GM23338 (cell line): Measurements from ENCODE around the gene RNF31. TPM values are rescaled to one million over a fixed set of nuclear protein-coding genes. Genes with fewer than 3 reads are reported as not detected.

Experiments used
- ATAC-seq: fragments of 200-7000 bp; cut with Tn5 transposase; 3 replicates; pipeline ENCODE4 v1.9.1; 2020
- DNase-seq: peaks from one replicate; pipeline ENCODE4 v3.0.0-alpha.2; 2015; ENCODE audit warnings: low spot score
- H2AFZ ChIP-seq: fragments of 200-600 bp; sonication (generic); 2 replicates; pipeline ENCODE4 v1.8.0; 2016; ENCODE audit warnings: antibody characterized with exemption, mild to moderate bottlenecking, moderate library complexity
- H3F3A ChIP-seq: fragments of 200-600 bp; sonication (generic); replicated peaks from 2 replicates; pipeline ENCODE4 v1.8.0; 2017; ENCODE audit warnings: antibody characterized with exemption, mixed run types, low read depth
- H3K27ac ChIP-seq: fragments of 200-600 bp; sonication (generic); 2 replicates; pipeline ENCODE4 v1.6.1; 2016; ENCODE audit warnings: low read depth
- H3K27me3 ChIP-seq: fragments of 200-600 bp; sonication (generic); 2 replicates; pipeline ENCODE4 v1.8.0; 2016; ENCODE audit warnings: mild to moderate bottlenecking, mixed run types, moderate library complexity; ENCODE audit not compliant: insufficient read depth
- H3K36me3 ChIP-seq: fragments of 200-600 bp; sonication (generic); 2 replicates; pipeline ENCODE4 v1.8.0; 2016; ENCODE audit warnings: mild to moderate bottlenecking; ENCODE audit not compliant: insufficient read depth
- H3K4me1 ChIP-seq: fragments of 200-600 bp; sonication (generic); 2 replicates; pipeline ENCODE4 v1.8.0; 2016; ENCODE audit warnings: mild to moderate bottlenecking, moderate library complexity; ENCODE audit not compliant: insufficient read depth
- H3K4me2 ChIP-seq: fragments of 200-600 bp; sonication (generic); 2 replicates; pipeline ENCODE4 v1.7.1; 2017; ENCODE audit warnings: mixed run types
- H3K4me3 ChIP-seq: fragments of 200-600 bp; sonication (generic); 2 replicates; pipeline ENCODE4 v1.6.1; 2016; ENCODE audit warnings: mixed run types
- H3K79me2 ChIP-seq: fragments of 200-600 bp; sonication (generic); replicated peaks from 2 replicates; pipeline ENCODE4 v1.8.0; 2017; ENCODE audit warnings: mild to moderate bottlenecking; ENCODE audit not compliant: insufficient read depth
- H3K9me2 ChIP-seq: fragments of 200-600 bp; sonication (generic); 2 replicates; pipeline ENCODE4 v1.8.0; 2017; ENCODE audit not compliant: insufficient read depth
- H4K20me1 ChIP-seq: fragments of 200-600 bp; sonication (generic); replicated peaks from 2 replicates; pipeline ENCODE4 v1.8.0; 2017; ENCODE audit warnings: mild to moderate bottlenecking; ENCODE audit not compliant: insufficient read depth
- H3K27ac Mint-ChIP-seq: 2 replicates; pipeline ENCODE4 v1.8.0; 2020; ENCODE audit warnings: inconsistent platforms, mild to moderate bottlenecking, moderate library complexity, mixed read lengths
- H3K27me3 Mint-ChIP-seq: 3 replicates; pipeline ENCODE4 v1.8.0; 2022; ENCODE audit warnings: low read depth, mild to moderate bottlenecking, moderate library complexity, mixed read lengths, inconsistent platforms; ENCODE audit not compliant: insufficient read depth, poor library complexity
- H3K36me3 Mint-ChIP-seq: 3 replicates; pipeline ENCODE4 v1.8.0; 2021; ENCODE audit warnings: low read depth, mild to moderate bottlenecking, inconsistent platforms, moderate library complexity, mixed read lengths
- H3K4me1 Mint-ChIP-seq: 3 replicates; pipeline ENCODE4 v1.8.0; 2020; ENCODE audit warnings: mild to moderate bottlenecking, inconsistent platforms, mixed read lengths
- H3K4me3 Mint-ChIP-seq: 3 replicates; pipeline ENCODE4 v1.8.0; 2021; ENCODE audit warnings: moderate library complexity, mild to moderate bottlenecking, inconsistent platforms, mixed read lengths
- H3K9me3 Mint-ChIP-seq: 3 replicates; pipeline ENCODE4 v1.8.0; 2020; ENCODE audit warnings: moderate library complexity, mild to moderate bottlenecking, inconsistent platforms, mixed read lengths
- CREB1 ChIP-seq: fragments of 250-450 bp; sonication (Bioruptor Pico); IDR thresholded peaks from 2 replicates; pipeline ENCODE4 v1.5.0; 2020; ENCODE audit warnings: low read depth, mild to moderate bottlenecking, moderate library complexity
- EZH2 ChIP-seq: fragments of 200-600 bp; sonication (generic); IDR thresholded peaks from one replicate; pipeline ENCODE4 v1.8.0; 2017; ENCODE audit warnings: antibody characterized with exemption, mild to moderate bottlenecking, low read depth; ENCODE audit not compliant: unreplicated experiment
- EZH2phosphoT487 ChIP-seq: fragments of 200-600 bp; sonication (generic); IDR thresholded peaks from one replicate; pipeline ENCODE4 v1.8.1; 2018; ENCODE audit warnings: antibody characterized with exemption; ENCODE audit not compliant: unreplicated experiment
- JUNB ChIP-seq: IDR thresholded peaks from one replicate; pipeline ENCODE4 v1.6.1; 2016; ENCODE audit warnings: antibody characterized with exemption; ENCODE audit not compliant: unreplicated experiment
- NANOG ChIP-seq: IDR thresholded peaks from 2 replicates; pipeline ENCODE4 v1.6.1; 2016; ENCODE audit warnings: antibody characterized with exemption, borderline replicate concordance
- POLR2AphosphoS5 ChIP-seq: IDR thresholded peaks from 2 replicates; pipeline ENCODE4 v1.6.1; 2016; ENCODE audit warnings: antibody characterized with exemption, low read depth
- ZNF114 ChIP-seq: fragments of 250-450 bp; sonication (Bioruptor Pico); IDR thresholded peaks from 2 replicates; pipeline ENCODE4 v1.5.0; 2020; ENCODE audit warnings: mild to moderate bottlenecking, moderate library complexity
- ZNF331 ChIP-seq: fragments of 250-450 bp; sonication (Bioruptor Pico); IDR thresholded peaks from 2 replicates; pipeline ENCODE4 v1.5.0; 2020; ENCODE audit warnings: low read depth, mild to moderate bottlenecking, moderate library complexity
- polyA plus RNA-seq: library from polyadenylated mRNA; unstranded; fragments of >200 nt; fragmentation: Nextera tagmentation; extraction: Ambion mirVana; gene quantifications from 2 replicates; pipeline ENCODE4 v1.2.1, GENCODE V29; 2016
- total RNA-seq: library from RNA; depleted of rRNA; stranded (reverse); fragments of >200 nt; shearing (Covaris generic); gene quantifications from 2 replicates; pipeline ENCODE4 v1.2.3, GENCODE V29; 2014
- TF ChIP-seq, protein P1 (sequence below): fragments of 250-450 bp; sonication (Bioruptor Pico); IDR thresholded peaks from 2 replicates; pipeline ENCODE4 v1.5.0; 2020; ENCODE audit warnings: mild to moderate bottlenecking, moderate library complexity
- TF ChIP-seq, protein P2 (sequence below), 2 experiments: fragments of 200-600 bp in 1 of 2; sonication (generic) in 1 of 2; conservative IDR thresholded peaks; 2 replicates each; pipeline versions ENCODE4 v1.5.1 to v1.6.1; 2016 to 2017; ENCODE audit warnings: antibody characterized with exemption in 2 of 2, low read depth in 2 of 2, mild to moderate bottlenecking in 2 of 2, moderate library complexity in 1 of 2
- TF ChIP-seq, protein P3 (sequence below): IDR thresholded peaks from 2 replicates; pipeline ENCODE4 v1.6.1; 2016; ENCODE audit warnings: antibody characterized with exemption

RNF31 gene
- total and polyA plus RNA-seq, 2 experiments from 2014 or later: 54.8 to 87.4 TPM

DNA sequence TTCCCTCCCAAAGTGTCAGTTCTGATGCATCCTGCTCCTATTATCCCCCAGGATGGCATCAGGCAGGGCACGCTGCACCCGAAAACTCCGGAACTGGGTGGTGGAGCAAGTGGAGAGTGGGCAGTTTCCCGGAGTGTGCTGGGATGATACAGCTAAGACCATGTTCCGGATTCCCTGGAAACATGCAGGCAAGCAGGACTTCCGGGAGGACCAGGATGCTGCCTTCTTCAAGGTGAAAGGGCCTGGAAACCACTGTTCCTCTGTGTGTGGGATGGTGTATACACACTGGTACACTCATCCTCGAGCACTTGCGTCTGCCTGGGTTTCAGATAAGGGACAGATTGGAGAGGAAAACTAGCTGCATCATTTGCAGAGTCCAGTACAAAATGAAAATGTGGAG lies 14.8 kb downstream of the RNF31 start:
- no peak for DNase-seq
- Histone ChIP-seq H4K20me1 (peaks cover 3% of the 10 kb centered on the region; the same call in 1 of the 2 replicates), H3K9me2 (no peaks in the 10 kb centered on the region), H3F3A (peaks cover 12% of the 10 kb centered on the region; the same call in 1 of the 2 replicates), H3K4me1 (peaks cover 11% of the 10 kb centered on the region), H3K4me2 (no peak overlapping the region), H3K36me3 (0 out of 2 replicates have a peak, but pooled peaks cover 5% of the 10 kb centered on the region), H3K27me3 (no peaks in the 10 kb centered on the region), H2AFZ (no peak overlapping the region), H3K79me2 (no peaks in the 10 kb centered on the region), H3K4me3 (no peak overlapping the region), H3K27ac (no peak overlapping the region)
- peaks cover 9% of the 10 kb centered on the region for H3K4me1 Mint-ChIP-seq
- peaks cover 4% of the 10 kb centered on the region for H3K27me3 Mint-ChIP-seq
- H3K9me3 Mint-ChIP-seq: no peaks in the 10 kb centered on the region
- H3K27ac Mint-ChIP-seq: no peak overlapping the region
- no peak for ATAC-seq
- TF ChIP-seq ZNF331 (CRISPR knock-in tag) (no peak), JUNB (no peak), NANOG (no peak), POLR2AphosphoS5 (no peak), EZH2 (no peak), ZNF114 (CRISPR knock-in tag) (no peak)
- TF ChIP-seq, protein P1, sequence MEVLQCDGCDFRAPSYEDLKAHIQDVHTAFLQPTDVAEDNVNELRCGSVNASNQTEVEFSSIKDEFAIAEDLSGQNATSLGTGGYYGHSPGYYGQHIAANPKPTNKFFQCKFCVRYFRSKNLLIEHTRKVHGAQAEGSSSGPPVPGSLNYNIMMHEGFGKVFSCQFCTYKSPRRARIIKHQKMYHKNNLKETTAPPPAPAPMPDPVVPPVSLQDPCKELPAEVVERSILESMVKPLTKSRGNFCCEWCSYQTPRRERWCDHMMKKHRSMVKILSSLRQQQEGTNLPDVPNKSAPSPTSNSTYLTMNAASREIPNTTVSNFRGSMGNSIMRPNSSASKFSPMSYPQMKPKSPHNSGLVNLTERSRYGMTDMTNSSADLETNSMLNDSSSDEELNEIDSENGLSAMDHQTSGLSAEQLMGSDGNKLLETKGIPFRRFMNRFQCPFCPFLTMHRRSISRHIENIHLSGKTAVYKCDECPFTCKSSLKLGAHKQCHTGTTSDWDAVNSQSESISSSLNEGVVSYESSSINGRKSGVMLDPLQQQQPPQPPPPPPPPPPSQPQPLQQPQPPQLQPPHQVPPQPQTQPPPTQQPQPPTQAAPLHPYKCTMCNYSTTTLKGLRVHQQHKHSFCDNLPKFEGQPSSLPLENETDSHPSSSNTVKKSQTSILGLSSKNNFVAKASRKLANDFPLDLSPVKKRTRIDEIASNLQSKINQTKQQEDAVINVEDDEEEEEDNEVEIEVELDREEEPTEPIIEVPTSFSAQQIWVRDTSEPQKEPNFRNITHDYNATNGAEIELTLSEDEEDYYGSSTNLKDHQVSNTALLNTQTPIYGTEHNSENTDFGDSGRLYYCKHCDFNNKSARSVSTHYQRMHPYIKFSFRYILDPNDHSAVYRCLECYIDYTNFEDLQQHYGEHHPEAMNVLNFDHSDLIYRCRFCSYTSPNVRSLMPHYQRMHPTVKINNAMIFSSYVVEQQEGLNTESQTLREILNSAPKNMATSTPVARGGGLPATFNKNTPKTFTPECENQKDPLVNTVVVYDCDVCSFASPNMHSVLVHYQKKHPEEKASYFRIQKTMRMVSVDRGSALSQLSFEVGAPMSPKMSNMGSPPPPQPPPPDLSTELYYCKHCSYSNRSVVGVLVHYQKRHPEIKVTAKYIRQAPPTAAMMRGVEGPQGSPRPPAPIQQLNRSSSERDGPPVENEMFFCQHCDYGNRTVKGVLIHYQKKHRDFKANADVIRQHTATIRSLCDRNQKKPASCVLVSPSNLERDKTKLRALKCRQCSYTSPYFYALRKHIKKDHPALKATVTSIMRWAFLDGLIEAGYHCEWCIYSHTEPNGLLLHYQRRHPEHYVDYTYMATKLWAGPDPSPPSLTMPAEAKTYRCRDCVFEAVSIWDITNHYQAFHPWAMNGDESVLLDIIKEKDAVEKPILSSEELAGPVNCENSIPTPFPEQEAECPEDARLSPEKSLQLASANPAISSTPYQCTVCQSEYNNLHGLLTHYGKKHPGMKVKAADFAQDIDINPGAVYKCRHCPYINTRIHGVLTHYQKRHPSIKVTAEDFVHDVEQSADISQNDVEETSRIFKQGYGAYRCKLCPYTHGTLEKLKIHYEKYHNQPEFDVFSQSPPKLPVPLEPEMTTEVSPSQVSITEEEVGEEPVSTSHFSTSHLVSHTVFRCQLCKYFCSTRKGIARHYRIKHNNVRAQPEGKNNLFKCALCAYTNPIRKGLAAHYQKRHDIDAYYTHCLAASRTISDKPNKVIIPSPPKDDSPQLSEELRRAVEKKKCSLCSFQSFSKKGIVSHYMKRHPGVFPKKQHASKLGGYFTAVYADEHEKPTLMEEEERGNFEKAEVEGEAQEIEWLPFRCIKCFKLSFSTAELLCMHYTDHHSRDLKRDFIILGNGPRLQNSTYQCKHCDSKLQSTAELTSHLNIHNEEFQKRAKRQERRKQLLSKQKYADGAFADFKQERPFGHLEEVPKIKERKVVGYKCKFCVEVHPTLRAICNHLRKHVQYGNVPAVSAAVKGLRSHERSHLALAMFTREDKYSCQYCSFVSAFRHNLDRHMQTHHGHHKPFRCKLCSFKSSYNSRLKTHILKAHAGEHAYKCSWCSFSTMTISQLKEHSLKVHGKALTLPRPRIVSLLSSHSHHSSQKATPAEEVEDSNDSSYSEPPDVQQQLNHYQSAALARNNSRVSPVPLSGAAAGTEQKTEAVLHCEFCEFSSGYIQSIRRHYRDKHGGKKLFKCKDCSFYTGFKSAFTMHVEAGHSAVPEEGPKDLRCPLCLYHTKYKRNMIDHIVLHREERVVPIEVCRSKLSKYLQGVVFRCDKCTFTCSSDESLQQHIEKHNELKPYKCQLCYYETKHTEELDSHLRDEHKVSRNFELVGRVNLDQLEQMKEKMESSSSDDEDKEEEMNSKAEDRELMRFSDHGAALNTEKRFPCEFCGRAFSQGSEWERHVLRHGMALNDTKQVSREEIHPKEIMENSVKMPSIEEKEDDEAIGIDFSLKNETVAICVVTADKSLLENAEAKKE (CRISPR knock-in tag): no peak
- H3K36me3 Mint-ChIP-seq: peaks cover 55% of the 10 kb centered on the region
- peak overlapping the region; percentile 69 for H3K4me3 Mint-ChIP-seq

DNA sequence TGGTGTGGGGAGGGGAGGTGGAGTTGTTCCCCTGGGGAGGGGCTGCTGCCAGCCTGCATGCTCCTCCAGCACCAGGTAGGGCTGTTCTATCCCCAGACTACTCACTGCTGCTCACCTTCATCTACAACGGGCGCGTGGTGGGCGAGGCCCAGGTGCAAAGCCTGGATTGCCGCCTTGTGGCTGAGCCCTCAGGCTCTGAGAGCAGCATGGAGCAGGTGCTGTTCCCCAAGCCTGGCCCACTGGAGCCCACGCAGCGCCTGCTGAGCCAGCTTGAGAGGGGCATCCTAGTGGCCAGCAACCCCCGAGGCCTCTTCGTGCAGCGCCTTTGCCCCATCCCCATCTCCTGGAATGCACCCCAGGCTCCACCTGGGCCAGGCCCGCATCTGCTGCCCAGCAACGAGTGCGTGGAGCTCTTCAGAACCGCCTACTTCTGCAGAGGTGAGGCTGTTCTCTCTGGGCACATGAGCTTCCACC lies 17.3 kb downstream of the RNF31 start:
- Histone ChIP-seq H3K36me3 (no peaks in the 10 kb centered on the region), H2AFZ (no peak overlapping the region), H3K9me2 (no peaks in the 10 kb centered on the region), H4K20me1 (no peaks in the 10 kb centered on the region), H3K4me3 (no peak overlapping the region), H3K27me3 (no peaks in the 10 kb centered on the region), H3K79me2 (no peaks in the 10 kb centered on the region), H3K27ac (no peak overlapping the region), H3K4me2 (no peak overlapping the region), H3K4me1 (peaks cover 11% of the 10 kb centered on the region), H3F3A (peaks cover 12% of the 10 kb centered on the region; the same call in 1 of the 2 replicates)
- Mint-ChIP-seq H3K27me3 (peaks cover 4% of the 10 kb centered on the region), H3K36me3 (peaks cover 36% of the 10 kb centered on the region), H3K4me1 (peaks cover 9% of the 10 kb centered on the region), H3K4me3 (no peak overlapping the region), H3K27ac (no peak overlapping the region), H3K9me3 (no peaks in the 10 kb centered on the region)
- ATAC-seq: no peak
- no peak for DNase-seq
- no peak for TF ChIP-seq EZH2phosphoT487
- no peak for TF ChIP-seq ZNF331 (CRISPR knock-in tag)
- TF ChIP-seq, protein P2, sequence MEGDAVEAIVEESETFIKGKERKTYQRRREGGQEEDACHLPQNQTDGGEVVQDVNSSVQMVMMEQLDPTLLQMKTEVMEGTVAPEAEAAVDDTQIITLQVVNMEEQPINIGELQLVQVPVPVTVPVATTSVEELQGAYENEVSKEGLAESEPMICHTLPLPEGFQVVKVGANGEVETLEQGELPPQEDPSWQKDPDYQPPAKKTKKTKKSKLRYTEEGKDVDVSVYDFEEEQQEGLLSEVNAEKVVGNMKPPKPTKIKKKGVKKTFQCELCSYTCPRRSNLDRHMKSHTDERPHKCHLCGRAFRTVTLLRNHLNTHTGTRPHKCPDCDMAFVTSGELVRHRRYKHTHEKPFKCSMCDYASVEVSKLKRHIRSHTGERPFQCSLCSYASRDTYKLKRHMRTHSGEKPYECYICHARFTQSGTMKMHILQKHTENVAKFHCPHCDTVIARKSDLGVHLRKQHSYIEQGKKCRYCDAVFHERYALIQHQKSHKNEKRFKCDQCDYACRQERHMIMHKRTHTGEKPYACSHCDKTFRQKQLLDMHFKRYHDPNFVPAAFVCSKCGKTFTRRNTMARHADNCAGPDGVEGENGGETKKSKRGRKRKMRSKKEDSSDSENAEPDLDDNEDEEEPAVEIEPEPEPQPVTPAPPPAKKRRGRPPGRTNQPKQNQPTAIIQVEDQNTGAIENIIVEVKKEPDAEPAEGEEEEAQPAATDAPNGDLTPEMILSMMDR (conservative IDR thresholded peaks at IDR 0.05; ENCODE audit: low read depth in 2 of 2): no peak
- no peak for TF ChIP-seq EZH2
- TF ChIP-seq POLR2AphosphoS5: no peak
- no peak for TF ChIP-seq CREB1
- TF ChIP-seq, protein P3, sequence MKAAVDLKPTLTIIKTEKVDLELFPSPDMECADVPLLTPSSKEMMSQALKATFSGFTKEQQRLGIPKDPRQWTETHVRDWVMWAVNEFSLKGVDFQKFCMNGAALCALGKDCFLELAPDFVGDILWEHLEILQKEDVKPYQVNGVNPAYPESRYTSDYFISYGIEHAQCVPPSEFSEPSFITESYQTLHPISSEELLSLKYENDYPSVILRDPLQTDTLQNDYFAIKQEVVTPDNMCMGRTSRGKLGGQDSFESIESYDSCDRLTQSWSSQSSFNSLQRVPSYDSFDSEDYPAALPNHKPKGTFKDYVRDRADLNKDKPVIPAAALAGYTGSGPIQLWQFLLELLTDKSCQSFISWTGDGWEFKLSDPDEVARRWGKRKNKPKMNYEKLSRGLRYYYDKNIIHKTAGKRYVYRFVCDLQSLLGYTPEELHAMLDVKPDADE: no peak
- no peak for TF ChIP-seq JUNB
